GM21825 (cell line): ENCODE results near the gene CFAP97D2.
"Not testable (repeated sequence)": the region's sequence is repeated elsewhere in the genome, so short reads cannot be mapped to it uniquely, and the experiment has no call there.

Source experiments
- ATAC-seq: cut with Tn5 transposase; IDR thresholded peaks from one replicate; pipeline ENCODE4 v1.9.1; 2021; ENCODE audit warnings: mild to moderate bottlenecking, moderate library complexity; ENCODE audit not compliant: unreplicated experiment

CFAP97D2 gene

GRCh38 chr13:114179087-114179658, at the start of gene CFAP97D2:
CFAP97D2 (plus strand) TSS chr13:114179257; CDS start chr13:114179331, 74 bp downstream.
- ATAC-seq: no peak

- ATAC-seq: no peak
Measured at GRCh38 chr13:114129649-114130062, 49.4 kb upstream of the CFAP97D2 start.

- no peak for ATAC-seq
Measured at GRCh38 chr13:114130131-114130836, 48.8 kb upstream of the CFAP97D2 start.

- ATAC-seq: no peak
Measured at GRCh38 chr13:114130837-114131582, 48.0 kb upstream of the CFAP97D2 start.

GRCh38 chr13:114131583-114132418, 47.3 kb upstream of the CFAP97D2 start:
- peak; percentile 2 for ATAC-seq

GRCh38 chr13:114132419-114133121, 46.5 kb upstream of the CFAP97D2 start, which contains the start of gene RASA3:
RASA3 (minus strand) TSS chr13:114132623; CDS start chr13:114132489, 134 bp downstream.
- peak; percentile 52 for ATAC-seq

- ATAC-seq: not testable (repeated sequence)
Measured at GRCh38 chr13:114133126-114133525, 45.9 kb upstream of the CFAP97D2 start.

GRCh38 chr13:114133552-114133951, 45.5 kb upstream of the CFAP97D2 start:
- not testable (repeated sequence) for ATAC-seq

GRCh38 chr13:114134111-114134943, 44.7 kb upstream of the CFAP97D2 start:
- no peak for ATAC-seq

- ATAC-seq: no peak
Measured at GRCh38 chr13:114134944-114135610, 44.0 kb upstream of the CFAP97D2 start.

- ATAC-seq: no peak
Measured at GRCh38 chr13:114135731-114136171, 43.3 kb upstream of the CFAP97D2 start.

GRCh38 chr13:114136576-114136975, 42.5 kb upstream of the CFAP97D2 start:
- no peak for ATAC-seq

- no peak for ATAC-seq
Measured at GRCh38 chr13:114140131-114140905, 38.7 kb upstream of the CFAP97D2 start.

GRCh38 chr13:114140906-114141250, 38.2 kb upstream of the CFAP97D2 start:
- ATAC-seq: no peak

- ATAC-seq: no peak
Measured at GRCh38 chr13:114141261-114141996, 37.6 kb upstream of the CFAP97D2 start.

- ATAC-seq: no peak
Measured at GRCh38 chr13:114142137-114142550, 36.9 kb upstream of the CFAP97D2 start.
